K562 (cell line): ENCODE results near the gene ABCA4. TPM values are rescaled to one million over a fixed set of nuclear protein-coding genes. Genes with fewer than 3 reads are reported as not detected.

Experiments used
- ATAC-seq: fragments of 200-7000 bp; cut with Tn5 transposase; 3 replicates; pipeline ENCODE4 v1.9.1; 2020; ENCODE audit warnings: moderate library complexity
- BruUV-seq: library from RNA; stranded (reverse); fragments of 400-500 nt; replicated peaks from 2 replicates; lab custom pipeline; 2021; lab: Mats Ljungman, UMichigan
- CTCF ChIA-PET: fragments of 300-600 bp; formaldehyde crosslinking; extraction: SDS; loops from one replicate; lab custom pipeline; 2021; ENCODE audit warnings: low intra/inter-chr PET ratio; lab: Yijun Ruan, JAX
- POLR2A ChIA-PET: fragments of 300-600, 350-650 bp; sonication (Branson Sonifier 250); formaldehyde crosslinking; extraction: SDS; loops from one replicate; lab custom pipeline; 2021; ENCODE audit warnings: antibody characterized with exemption, inconsistent platforms; lab: Yijun Ruan, JAX
- DNase-seq, 4 experiments: peaks; one replicate each; pipeline versions ENCODE4 v3.0.0 to v3.0.0-alpha.2; 2011 to 2018; ENCODE audit warnings: low spot score in 3 of 4, mixed read lengths in 3 of 4; ENCODE audit errors: extremely low read depth in 1 of 4
- FAIRE-seq: peaks from 2 replicates; lab custom pipeline; 2011; peaks lifted over from hg19 to GRCh38; lab: Jason Lieb, UNC
- H2AFZ ChIP-seq: 2 replicates; pipeline ENCODE4 v1.6.0; 2011; ENCODE audit warnings: low read depth, low read length, control low read depth, inconsistent platforms
- H3K27ac ChIP-seq: fragments of 200-600 bp; 3 replicates; pipeline ENCODE4 v1.8.0; 2011; ENCODE audit warnings: low read depth, mild to moderate bottlenecking, control low read depth, inconsistent platforms, low read length, moderate library complexity, mixed read lengths; ENCODE audit errors: extremely low read depth
- H3K27me3 ChIP-seq, 2 experiments: fragments of 300-600 bp in 1 of 2; 2 replicates in 1 of 2; 3 replicates in 1 of 2; pipeline versions ENCODE4 v1.6.0 to v1.8.0; 2011; ENCODE audit warnings: inconsistent platforms in 2 of 2, low read length in 2 of 2, mild to moderate bottlenecking in 1 of 2, mixed read lengths in 1 of 2, moderate library complexity in 1 of 2; ENCODE audit not compliant: control insufficient read depth in 2 of 2, insufficient read depth in 2 of 2
- H3K36me3 ChIP-seq: fragments of 300-600 bp; 3 replicates; pipeline ENCODE4 v1.8.0; 2011; ENCODE audit warnings: mild to moderate bottlenecking, low read length, inconsistent platforms; ENCODE audit not compliant: control insufficient read depth, insufficient read depth
- H3K4me1 ChIP-seq, 2 experiments: fragments of 200-600 bp in 1 of 2; replicated peaks in 1 of 2; 2 replicates in 1 of 2; 3 replicates in 1 of 2; pipeline versions ENCODE4 v1.5.1 to v1.8.0; 2011; ENCODE audit warnings: inconsistent platforms in 2 of 2, low read length in 2 of 2, mild to moderate bottlenecking in 1 of 2, mixed read lengths in 1 of 2, moderate library complexity in 1 of 2; ENCODE audit not compliant: control insufficient read depth in 2 of 2, insufficient read depth in 2 of 2
- H3K4me2 ChIP-seq: 2 replicates; pipeline ENCODE4 v1.6.1; 2011; ENCODE audit warnings: low read length, control low read depth, inconsistent platforms, mixed read lengths; ENCODE audit not compliant: insufficient read depth
- H3K4me3 ChIP-seq: fragments of 200-600 bp; sonication (generic), shearing (Covaris generic); 2 replicates; pipeline ENCODE4 v1.5.1; 2016; ENCODE audit warnings: control low read depth, inconsistent platforms
- H3K79me2 ChIP-seq: fragments of 200-600 bp; 3 replicates; pipeline ENCODE4 v1.8.0; 2011; ENCODE audit warnings: low read length, inconsistent platforms; ENCODE audit not compliant: control insufficient read depth, insufficient read depth
- H3K9ac ChIP-seq, 2 experiments: 2 replicates each; pipeline versions ENCODE4 v1.6.0 to v1.6.1; 2011; ENCODE audit warnings: low read depth in 2 of 2, low read length in 2 of 2, control low read depth in 1 of 2, inconsistent platforms in 1 of 2, mild to moderate bottlenecking in 1 of 2, mixed read lengths in 1 of 2; ENCODE audit not compliant: insufficient read depth in 1 of 2
- H3K9me1 ChIP-seq: one replicate; pipeline ENCODE4 v1.6.0; 2011; ENCODE audit warnings: inconsistent platforms, mild to moderate bottlenecking, low read length, moderate library complexity; ENCODE audit not compliant: control insufficient read depth, insufficient read depth
- H3K9me3 ChIP-seq: replicated peaks from 2 replicates; pipeline ENCODE4 v1.5.1; 2011; ENCODE audit warnings: low read depth, low read length, inconsistent platforms; ENCODE audit not compliant: control insufficient read depth, insufficient read depth
- H4K20me1 ChIP-seq: replicated peaks from 2 replicates; pipeline ENCODE4 v1.6.1; 2011; ENCODE audit warnings: low read length, inconsistent platforms, mixed read lengths; ENCODE audit not compliant: control insufficient read depth, insufficient read depth
- ATF6 ChIP-seq: sonication (generic); formaldehyde crosslinking; IDR thresholded peaks from 2 replicates; pipeline ENCODE4 v1.4.0; 2020; ENCODE audit warnings: mild to moderate bottlenecking, missing genetic modification reagents
- CREB3 ChIP-seq: fragments of 450-650 bp; conservative IDR thresholded peaks from 2 replicates; pipeline ENCODE4 v1.6.1; 2016; ENCODE audit warnings: missing genetic modification characterization, low read depth, mild to moderate bottlenecking, missing compliant biosample characterization, moderate library complexity
- DEAF1 ChIP-seq: fragments of 450-650 bp; formaldehyde crosslinking; IDR thresholded peaks from 2 replicates; pipeline ENCODE4 v1.4.0; 2020; ENCODE audit warnings: mild to moderate bottlenecking, moderate library complexity
- FOXM1 ChIP-seq, 2 experiments: fragments of 450-650 bp in 1 of 2; sonication (generic) in 1 of 2; formaldehyde crosslinking in 1 of 2; IDR thresholded peaks; 2 replicates each; pipeline versions ENCODE4 v1.6.1 to v1.9.0; 2017 to 2022; ENCODE audit warnings: low read depth in 2 of 2, mild to moderate bottlenecking in 2 of 2, missing genetic modification reagents in 1 of 2, moderate library complexity in 1 of 2
- FOXP4 ChIP-seq: sonication (generic); formaldehyde crosslinking; IDR thresholded peaks from 2 replicates; pipeline ENCODE4 v1.8.0; 2022; ENCODE audit warnings: mild to moderate bottlenecking, missing genetic modification reagents, borderline replicate concordance
- NBN ChIP-seq: fragments of 450-650 bp; IDR thresholded peaks from 2 replicates; pipeline ENCODE4 v1.6.1; 2016; ENCODE audit warnings: low read depth, mild to moderate bottlenecking
- PREB ChIP-seq: sonication (generic); formaldehyde crosslinking; IDR thresholded peaks from 2 replicates; pipeline ENCODE4 v1.8.1; 2023; ENCODE audit warnings: mild to moderate bottlenecking, missing genetic modification reagents
- ZBTB7A ChIP-seq: IDR thresholded peaks from 2 replicates; pipeline ENCODE4 v1.6.1; 2011; ENCODE audit warnings: low read depth, mild to moderate bottlenecking, low read length, moderate library complexity, borderline replicate concordance; ENCODE audit not compliant: control insufficient read depth
- ZNF263 ChIP-seq: sonication (generic); formaldehyde crosslinking; IDR thresholded peaks from 2 replicates; pipeline ENCODE4 v1.8.0; 2022; ENCODE audit warnings: mild to moderate bottlenecking, missing genetic modification reagents, borderline replicate concordance
- ZNF398 ChIP-seq: fragments of 250-450 bp; sonication (Bioruptor Pico); IDR thresholded peaks from 2 replicates; pipeline ENCODE4 v1.8.0; 2021; ENCODE audit warnings: moderate library complexity, mild to moderate bottlenecking, inconsistent platforms
- ZNF77 ChIP-seq: fragments of 250-450 bp; sonication (Bioruptor Pico); IDR thresholded peaks from 2 replicates; pipeline ENCODE4 v1.5.0; 2020
- WGBS: fragments of 100-300 bp; shearing (Covaris generic); methylation state at CpG from one replicate; pipeline ENCODE4 v1.1.6; 2016; ENCODE audit warnings: low coverage, mixed read lengths; ENCODE audit not compliant: insufficient coverage; ENCODE audit errors: missing lambda C conversion rate; 5-methylcytosine and 5-hydroxymethylcytosine counted together
- in situ Hi-C: fragments of 300-500 bp; cut with MboI; formaldehyde crosslinking; loops from 4 replicates; pipeline ENCODE4 v1.15.0; 2018; ENCODE audit warnings: inconsistent platforms, mixed read lengths
- intact Hi-C: fragments of 100-400 bp; cut with micrococcal nuclease; formaldehyde crosslinking; loops from 2 replicates; pipeline ENCODE4 v1.14.2; 2022
- polyA plus RNA-seq, 8 experiments: library from polyadenylated mRNA; depleted of rRNA in 4 of 8; stranded (reverse) in 5 of 8; unstranded in 3 of 8; fragments of >200 nt; fragmentation: Nextera tagmentation in 2 of 8; fragmentation: Illumina TruSeq in 1 of 8; extraction: Ambion mirVana in 2 of 8; extraction: Trizol in 1 of 8; gene quantifications; 2 replicates each; pipeline versions ENCODE4 v1.2.1 to v1.2.3, GENCODE V29; 2011 to 2014; ENCODE audit warnings: inconsistent platforms in 1 of 8, missing spikeins in 1 of 8
- total RNA-seq, 7 experiments: library from RNA; depleted of rRNA in 6 of 7; stranded (reverse); fragments of >200 nt in 6 of 7; fragmentation: Illumina TruSeq in 2 of 7; extraction: Trizol in 2 of 7; gene quantifications; 2 replicates each; pipeline versions ENCODE4 v1.2.1 to v1.2.3, GENCODE V29; 2011 to 2021; ENCODE audit warnings: low replicate concordance in 1 of 7

The ABCA4 gene
- total and polyA plus RNA-seq, 9 of the 15 experiments (the other 6 are each of a cell fraction or from before 2014, with no cell fraction given) = 0.01 to 0.04 TPM; not detected in 7

- in situ Hi-C loops = no loop called here
- Histone ChIP-seq H3K4me3 (no peak overlapping the region), H3K79me2 (no peaks in the 10 kb centered on the region), H3K9me3 (no peaks in the 10 kb centered on the region), H3K4me1 (no peaks in the 10 kb centered on the region), H3K9me1 (no peaks in the 10 kb centered on the region), H2AFZ (no peak overlapping the region), H3K4me2 (no peak overlapping the region), H3K27ac (no peak overlapping the region), H3K9ac (no peak overlapping the region), H3K36me3 (no peaks in the 10 kb centered on the region), H4K20me1 (no peaks in the 10 kb centered on the region), H3K27me3 (peaks cover 0 to 4% of the 10 kb centered on the region in 2 experiments; a peak in 2 of 5 replicates)
- intact Hi-C loops = no loop called here
- no TSS peak for BruUV-seq
- ChIA-PET CTCF (no interaction called here), POLR2A (no interaction called here)
- 0% methylated on average over 9 of the region's 9 CpGs for WGBS
- ATAC-seq = no peak
- no peak for DNase-seq
- no peak for FAIRE-seq
- TF ChIP-seq CREB3 = no peak
- TF ChIP-seq FOXP4 (CRISPR knock-in tag) = no peak
- no peak for TF ChIP-seq PREB
- no peak for TF ChIP-seq ZNF263 (CRISPR knock-in tag)
- no peak for TF ChIP-seq ZBTB7A
- TF ChIP-seq NBN = no peak
- no peak for TF ChIP-seq FOXM1 (IDR thresholded peaks at IDR 0.05; ENCODE audit: low read depth)
- TF ChIP-seq FOXM1 (CRISPR knock-in tag; IDR thresholded peaks at IDR 0.05; ENCODE audit: low read depth) = no peak
- TF ChIP-seq ZNF77 (CRISPR knock-in tag) = no peak
- no peak for TF ChIP-seq DEAF1 (CRISPR knock-in tag)
- no peak for TF ChIP-seq ZNF398 (CRISPR knock-in tag)
- no peak for TF ChIP-seq ATF6 (CRISPR knock-in tag)
These were observed 157.4 kb downstream of the ABCA4 start for GRCh38 chr1:93963585-93963984.
